Fibroblast of pulmonary artery (primary cell): Measurements from ENCODE around the gene FHIP1A.

Experiments used
- DNase-seq: peaks from one replicate; pipeline ENCODE4 v3.0.0-alpha.2; 2010; ENCODE audit warnings: low read depth
- H3K4me3 ChIP-seq: replicated peaks from 2 replicates; pipeline ENCODE4 v1.5.1; 2011; ENCODE audit warnings: low read depth, mild to moderate bottlenecking, control low read depth, low read length, moderate library complexity
- TF ChIP-seq, protein P1 (sequence below): IDR thresholded peaks from 2 replicates; pipeline ENCODE4 v1.5.1; 2011; ENCODE audit warnings: mild to moderate bottlenecking, control low read depth, low read length, inconsistent platforms; ENCODE audit errors: missing control alignments

The FHIP1A gene

DNA sequence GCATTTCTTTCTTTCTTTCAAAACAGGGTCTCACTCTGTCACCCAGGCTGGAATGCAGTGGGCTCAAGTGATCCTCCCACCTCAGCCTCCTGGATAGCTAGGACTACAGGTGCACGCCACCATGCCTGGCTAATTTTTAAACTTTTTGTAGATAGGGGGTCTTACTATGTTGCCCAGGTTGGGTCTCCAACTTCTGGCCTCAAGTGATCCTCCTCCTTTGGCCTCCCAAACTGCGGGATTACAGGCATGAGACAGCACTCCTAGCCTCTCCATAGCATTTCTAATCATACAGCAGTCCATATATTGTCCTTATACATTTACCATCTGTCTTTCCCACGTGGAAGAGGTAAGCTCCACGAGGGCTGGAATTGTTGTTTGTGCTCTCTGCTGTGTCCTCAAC lies 2.0 kb upstream of the FHIP1A start:
- DNase-seq, result no peak
- TF ChIP-seq, protein P1, sequence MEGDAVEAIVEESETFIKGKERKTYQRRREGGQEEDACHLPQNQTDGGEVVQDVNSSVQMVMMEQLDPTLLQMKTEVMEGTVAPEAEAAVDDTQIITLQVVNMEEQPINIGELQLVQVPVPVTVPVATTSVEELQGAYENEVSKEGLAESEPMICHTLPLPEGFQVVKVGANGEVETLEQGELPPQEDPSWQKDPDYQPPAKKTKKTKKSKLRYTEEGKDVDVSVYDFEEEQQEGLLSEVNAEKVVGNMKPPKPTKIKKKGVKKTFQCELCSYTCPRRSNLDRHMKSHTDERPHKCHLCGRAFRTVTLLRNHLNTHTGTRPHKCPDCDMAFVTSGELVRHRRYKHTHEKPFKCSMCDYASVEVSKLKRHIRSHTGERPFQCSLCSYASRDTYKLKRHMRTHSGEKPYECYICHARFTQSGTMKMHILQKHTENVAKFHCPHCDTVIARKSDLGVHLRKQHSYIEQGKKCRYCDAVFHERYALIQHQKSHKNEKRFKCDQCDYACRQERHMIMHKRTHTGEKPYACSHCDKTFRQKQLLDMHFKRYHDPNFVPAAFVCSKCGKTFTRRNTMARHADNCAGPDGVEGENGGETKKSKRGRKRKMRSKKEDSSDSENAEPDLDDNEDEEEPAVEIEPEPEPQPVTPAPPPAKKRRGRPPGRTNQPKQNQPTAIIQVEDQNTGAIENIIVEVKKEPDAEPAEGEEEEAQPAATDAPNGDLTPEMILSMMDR, result no peak
- no peak overlapping the region for H3K4me3 ChIP-seq

DNA sequence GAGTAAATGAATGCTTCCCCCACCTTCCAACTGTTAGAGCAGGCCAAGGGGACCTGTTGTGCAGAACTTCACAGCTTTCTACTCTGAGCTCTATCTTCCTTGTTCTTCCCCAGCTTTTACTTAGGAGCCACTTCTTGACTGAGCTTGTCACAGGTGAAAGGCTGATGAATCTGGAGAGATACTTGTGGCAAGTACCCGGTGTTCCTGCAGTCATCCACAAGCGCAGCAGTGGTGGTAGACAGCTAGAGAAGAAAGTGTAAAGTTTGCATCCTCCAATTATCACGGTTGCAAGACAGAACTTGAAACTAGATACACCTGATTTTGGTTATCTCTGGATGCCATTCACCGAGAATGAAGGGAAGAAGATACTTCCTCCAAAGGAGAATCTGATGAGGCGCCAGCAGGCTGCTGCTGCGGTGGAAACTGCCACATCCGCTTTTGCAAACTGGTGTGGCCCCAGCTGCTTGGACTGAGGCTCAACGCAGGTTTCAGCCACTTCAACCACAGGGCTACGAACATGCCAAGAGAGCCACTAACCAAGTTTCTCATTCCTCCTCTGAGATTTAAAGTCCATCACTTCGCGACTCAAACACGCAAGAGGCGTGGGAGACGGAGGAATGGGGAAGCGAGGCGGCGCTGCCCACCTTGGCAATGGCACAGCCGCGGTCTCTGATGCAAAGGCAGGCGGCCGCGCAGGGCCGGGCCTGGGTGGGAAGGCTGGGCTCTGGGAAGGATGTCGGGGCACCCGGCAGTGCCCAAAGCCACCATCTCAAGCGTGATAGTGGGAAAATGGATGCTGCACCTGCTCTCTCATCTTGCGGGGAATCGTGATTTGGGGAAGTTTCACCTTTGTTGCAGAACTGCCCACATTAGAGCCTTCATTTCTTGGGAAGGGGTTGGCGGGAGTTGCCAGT lies 1.3 kb upstream of the FHIP1A start:
- peak overlapping the region; percentile 56 for H3K4me3 ChIP-seq
- DNase-seq, result no peak
- TF ChIP-seq, protein P1, result no peak

DNA sequence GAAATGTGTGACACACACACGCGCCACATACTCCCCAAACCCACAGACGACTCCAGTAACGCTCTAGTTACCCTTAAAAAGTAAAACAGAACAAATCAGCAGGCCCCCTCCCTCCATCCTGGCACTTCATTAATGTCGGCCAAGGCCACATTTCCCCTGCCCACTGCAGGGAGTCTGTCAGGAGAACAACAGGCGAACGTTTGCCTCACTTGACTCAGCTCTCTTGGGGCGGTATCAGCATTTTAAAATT lies 671 bp upstream of the FHIP1A start:
- no peak for DNase-seq
- peak overlapping the region; percentile 56 for H3K4me3 ChIP-seq
- TF ChIP-seq, protein P1, result no peak

DNA sequence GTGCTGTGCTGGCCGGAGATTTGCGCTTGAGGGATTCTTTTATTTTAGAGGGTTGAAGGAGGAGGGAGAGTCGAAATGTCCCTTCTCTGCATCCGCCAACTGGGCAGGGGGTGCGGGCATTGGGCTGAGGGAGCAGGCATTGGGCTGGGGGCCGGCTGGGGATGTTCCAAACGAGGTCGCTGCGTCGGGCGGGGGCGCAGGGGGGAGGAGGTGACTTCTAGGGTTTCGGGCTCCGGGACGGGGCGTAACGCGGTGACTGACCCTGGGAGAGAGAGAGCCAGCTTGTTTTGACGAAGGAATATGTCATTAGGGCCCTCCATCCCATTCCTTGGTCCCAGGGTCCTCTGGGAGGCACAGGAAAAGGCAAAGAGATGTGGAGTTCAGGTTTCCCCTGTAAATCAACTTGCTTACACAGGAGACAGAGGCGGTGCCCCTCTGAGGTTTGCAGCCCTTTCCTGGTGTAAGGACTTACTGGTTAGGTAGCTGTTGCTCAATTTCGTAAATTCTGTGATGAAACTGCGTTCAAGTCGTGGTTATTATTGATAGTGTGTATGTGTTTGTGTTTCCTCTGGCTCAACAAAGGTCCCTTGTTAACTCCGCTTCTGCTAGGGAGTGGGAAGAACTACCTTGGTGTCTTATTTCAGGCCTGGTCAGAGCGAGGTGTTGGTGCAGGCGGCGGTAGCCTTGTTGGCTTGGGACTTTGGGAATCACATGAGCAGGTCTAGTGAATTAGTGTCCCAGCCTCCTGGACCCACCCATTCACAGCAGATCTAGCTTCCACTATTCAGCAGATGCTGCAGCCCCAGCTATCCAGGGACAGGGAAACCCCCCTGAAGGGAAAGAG lies 716 bp downstream of the FHIP1A start:
- peak; percentile 26 for DNase-seq
- TF ChIP-seq, protein P1, result no peak
- H3K4me3 ChIP-seq, result peak overlapping the region; percentile 48

DNA sequence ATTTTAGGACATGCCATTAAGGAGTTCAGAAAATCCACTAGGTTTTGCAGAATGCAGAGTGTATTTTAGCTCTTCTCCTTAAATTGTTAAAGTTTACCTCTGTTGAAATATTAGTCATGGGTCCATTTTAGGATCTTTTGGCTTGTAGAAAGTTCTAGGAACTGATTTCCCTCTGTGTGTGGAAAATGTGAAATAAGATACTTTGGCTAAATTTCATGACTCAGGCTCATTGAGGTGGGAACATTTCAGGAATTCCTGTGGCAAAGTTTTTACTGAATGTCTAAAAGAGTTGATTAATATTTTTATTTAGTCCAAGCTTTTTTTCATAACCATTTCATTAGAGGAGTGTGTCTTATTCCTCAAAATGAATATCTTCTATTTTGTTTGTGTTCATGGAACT lies 7.0 kb downstream of the FHIP1A start:
- TF ChIP-seq, protein P1, result no peak
- peak; percentile 59 for DNase-seq
- H3K4me3 ChIP-seq, result no peak overlapping the region

DNA sequence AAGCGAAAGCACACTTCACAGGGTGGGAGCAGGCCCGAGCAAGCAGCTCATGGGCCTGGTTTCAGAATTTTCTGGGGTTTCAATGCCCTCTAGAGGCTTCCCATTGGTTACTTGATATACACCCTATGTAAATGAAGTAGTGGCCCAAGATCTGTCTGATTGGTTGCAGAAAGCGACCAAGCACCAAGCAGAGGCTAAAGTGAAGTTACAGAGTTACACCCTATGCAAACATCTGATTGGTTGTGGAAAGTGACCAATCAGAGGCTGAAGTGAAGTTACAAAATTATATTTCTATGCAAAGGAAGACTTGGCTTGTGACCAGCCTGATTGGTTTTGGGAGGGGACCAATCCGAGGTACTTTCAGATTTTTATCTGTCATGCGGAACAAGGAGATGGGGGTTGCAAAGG lies 8.2 kb downstream of the FHIP1A start:
- H3K4me3 ChIP-seq, result no peak overlapping the region
- TF ChIP-seq, protein P1, result no peak
- DNase-seq, result no peak
